ENCODE measurements around the gene PRSS50.

The PRSS50 gene

DNA sequence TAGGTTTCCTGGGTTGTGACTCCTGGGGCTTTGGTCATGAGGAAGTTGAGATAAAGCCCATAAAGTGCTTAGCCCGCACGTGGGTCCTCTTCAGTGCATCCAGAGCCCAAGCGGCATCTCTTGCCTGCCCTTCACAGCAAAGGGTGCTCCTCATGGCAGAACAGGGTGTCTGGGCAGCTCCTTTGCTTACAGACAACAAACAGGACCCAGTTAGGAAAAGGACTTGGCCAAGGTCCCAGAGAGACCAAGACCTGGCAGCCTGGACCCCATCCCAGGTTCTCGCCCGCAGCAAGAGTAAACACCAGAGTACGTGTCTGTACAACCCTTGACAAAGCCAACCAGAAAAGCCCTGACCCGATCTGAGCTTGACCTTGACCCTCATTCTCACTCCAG, 51.2 kb downstream of the PRSS50 start:
- H3K4me3 ChIP-seq (ENCODE audit: low read depth, low read length): no peak overlapping the region
- peak; percentile 99 for DNase-seq (ENCODE audit: low read depth)
- TF ChIP-seq CTCF (IDR thresholded peaks at IDR 0.05; ENCODE audit: control insufficient read depth, extremely low read depth, insufficient read depth): no peak

DNA sequence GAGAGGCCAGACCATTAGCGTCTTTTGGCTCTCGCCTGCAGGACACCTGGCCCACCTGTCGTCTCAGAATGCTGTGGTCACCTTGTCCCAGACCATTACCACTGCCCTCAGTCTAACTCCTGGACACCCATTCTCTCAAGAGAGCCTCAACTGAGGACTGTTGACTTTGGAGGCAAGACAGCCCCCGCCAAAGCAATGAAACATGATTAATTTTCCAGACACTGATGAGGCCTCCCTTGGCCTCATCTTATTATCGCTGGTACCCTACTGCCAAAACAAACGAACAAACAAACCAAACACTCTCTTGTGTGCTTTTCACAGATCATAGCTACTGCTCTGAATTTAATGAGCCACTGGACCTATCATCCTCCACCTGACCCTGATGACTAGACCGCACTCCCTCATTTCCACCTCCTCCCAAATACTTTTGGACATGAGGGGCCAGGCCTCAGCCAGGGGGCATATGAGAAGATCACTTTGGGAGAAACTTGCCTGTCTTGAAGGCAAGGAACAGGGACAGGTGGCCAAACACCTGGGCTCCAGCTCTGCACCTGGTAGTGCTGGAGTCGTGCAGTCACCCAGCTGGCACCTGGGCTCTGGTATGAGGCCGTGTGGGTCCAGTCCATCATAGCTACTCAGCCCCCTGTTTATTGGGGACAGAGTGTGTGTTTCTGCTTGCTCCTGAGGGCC, 51.8 kb downstream of the PRSS50 start:
- no peak for TF ChIP-seq CTCF (IDR thresholded peaks at IDR 0.05; ENCODE audit: control insufficient read depth, extremely low read depth, insufficient read depth)
- H3K4me3 ChIP-seq (ENCODE audit: low read depth, low read length): no peak overlapping the region
- peak; percentile 93 for DNase-seq (ENCODE audit: low read depth)

DNA sequence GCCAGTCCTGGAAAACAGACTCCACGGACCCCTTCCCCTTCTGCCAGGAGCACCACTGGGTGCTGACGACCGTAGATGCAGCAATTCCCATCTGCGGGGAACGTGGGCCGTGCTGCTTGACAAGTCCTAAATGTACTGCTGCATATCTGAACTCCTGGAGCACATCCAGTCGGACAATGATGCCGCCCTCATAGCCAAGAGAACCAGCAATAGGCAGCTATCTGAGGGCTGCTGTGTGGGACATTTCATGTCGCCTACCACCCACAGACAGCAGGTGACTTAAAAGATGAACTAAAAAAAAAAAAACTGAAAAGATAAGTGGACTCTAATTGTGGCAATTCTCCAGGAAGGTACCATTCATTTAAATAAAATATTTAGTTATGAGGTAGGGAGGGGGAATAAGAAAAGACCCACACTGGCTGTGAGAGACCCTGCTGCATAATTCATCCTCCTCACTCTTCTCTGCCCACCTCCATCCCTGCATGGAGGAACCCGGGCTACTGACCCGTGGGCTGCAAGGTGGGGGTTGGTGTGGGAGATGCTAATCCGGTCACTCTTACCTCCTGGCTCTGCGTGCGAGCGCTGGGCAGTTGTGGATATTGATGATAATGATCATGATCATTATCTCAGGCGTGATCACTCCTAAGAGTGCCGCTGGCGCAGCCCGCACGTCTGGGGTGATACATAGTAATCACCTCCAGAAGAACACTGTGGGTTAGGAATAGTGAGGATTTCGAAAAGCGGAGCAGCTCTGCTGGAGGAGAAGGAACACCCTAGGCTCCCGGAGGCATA, 52.5 kb downstream of the PRSS50 start:
- no peak for DNase-seq (ENCODE audit: low read depth)
- H3K4me3 ChIP-seq (ENCODE audit: low read depth, low read length): no peak overlapping the region
- TF ChIP-seq CTCF (IDR thresholded peaks at IDR 0.05; ENCODE audit: control insufficient read depth, extremely low read depth, insufficient read depth): no peak

GRCh38 chr3:46664188-46664970, 53.3 kb downstream of the PRSS50 start:
- no peak for TF ChIP-seq CTCF (IDR thresholded peaks at IDR 0.05; ENCODE audit: control insufficient read depth, extremely low read depth, insufficient read depth)
- H3K4me3 ChIP-seq (ENCODE audit: low read depth, low read length): no peak overlapping the region
- no peak for DNase-seq (ENCODE audit: low read depth)

DNA sequence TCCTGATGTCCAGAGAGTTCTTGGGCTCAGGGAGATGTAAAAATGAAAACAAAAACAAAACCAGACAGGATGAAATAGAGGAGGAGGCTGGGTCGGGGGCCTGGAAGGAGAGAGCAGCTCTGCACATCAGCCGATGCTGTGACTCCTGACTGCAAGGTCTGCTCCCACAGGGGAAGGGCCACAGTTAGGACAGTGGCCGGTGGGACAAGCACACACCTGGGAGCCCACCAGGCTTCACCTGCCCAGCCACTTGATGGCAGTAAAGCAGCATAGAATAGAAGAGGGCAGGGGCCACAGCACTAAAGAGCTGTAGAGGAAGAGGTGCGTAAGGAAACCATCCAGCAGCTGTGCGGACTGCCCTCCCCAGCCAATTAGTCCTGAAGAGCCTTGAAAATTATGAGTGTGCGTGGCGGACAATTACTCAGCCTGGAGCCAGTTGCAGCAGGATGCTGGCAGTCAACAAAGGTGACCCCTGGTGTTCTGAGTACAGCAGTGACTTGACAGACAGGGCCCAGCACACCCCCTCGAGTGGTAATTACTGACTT, 54.0 kb downstream of the PRSS50 start:
- peak; percentile 30 for DNase-seq (ENCODE audit: low read depth)
- TF ChIP-seq CTCF (IDR thresholded peaks at IDR 0.05; ENCODE audit: control insufficient read depth, extremely low read depth, insufficient read depth): peak; percentile 41
- no peak overlapping the region for H3K4me3 ChIP-seq (ENCODE audit: low read depth, low read length)

DNA sequence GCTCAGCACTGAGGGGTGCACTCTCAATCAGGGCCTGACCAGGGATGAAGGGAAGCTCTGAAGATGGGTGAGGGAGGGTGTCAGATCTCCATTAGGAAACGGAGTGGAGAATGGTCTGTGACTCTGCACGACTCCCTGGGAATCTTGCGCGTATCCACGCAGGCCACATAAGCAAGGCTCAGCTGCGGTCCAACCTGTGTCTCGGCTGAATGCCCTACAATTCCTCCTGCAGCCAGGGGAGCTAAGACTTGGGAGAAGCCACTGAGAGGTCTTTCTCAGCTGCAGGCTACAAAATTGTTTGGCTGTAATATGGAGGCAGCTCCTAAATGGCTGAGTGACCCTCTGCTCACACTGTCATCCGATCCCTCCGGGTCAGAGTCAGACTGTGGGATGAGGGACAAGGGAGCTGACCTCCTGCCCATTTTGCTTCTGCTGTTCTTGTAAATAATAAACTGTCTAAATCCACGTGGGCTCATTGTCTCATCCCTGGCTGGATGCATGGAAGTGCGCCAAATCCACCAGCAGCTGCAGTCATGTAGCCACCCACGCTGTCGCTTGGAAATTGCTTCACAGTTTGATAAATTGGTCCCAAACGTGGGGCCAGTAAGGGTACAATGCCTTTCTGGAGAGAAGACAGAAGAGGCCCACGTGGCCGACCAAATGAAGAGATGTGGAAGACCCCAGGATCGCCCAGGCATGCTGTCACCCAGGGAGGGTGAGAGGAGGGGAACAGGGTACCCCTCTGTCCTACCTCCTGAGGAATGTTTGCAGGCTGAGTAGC, 54.7 kb downstream of the PRSS50 start:
- no peak for TF ChIP-seq CTCF (IDR thresholded peaks at IDR 0.05; ENCODE audit: control insufficient read depth, extremely low read depth, insufficient read depth)
- no peak for DNase-seq (ENCODE audit: low read depth)
- H3K4me3 ChIP-seq (ENCODE audit: low read depth, low read length): no peak overlapping the region
